HepG2 (cell line): ENCODE results near the gene PLCB2. TPM values are rescaled to one million over a fixed set of nuclear protein-coding genes. Genes with fewer than 3 reads are reported as not detected.

Experiments used
- AGO2 ChIP-seq: fragments of 200-400 bp; formaldehyde crosslinking; optimal IDR thresholded peaks from 2 replicates; pipeline ENCODE3; 2017; ENCODE audit warnings: mild to moderate bottlenecking, low read depth, low read length, moderate library complexity
- CREM ChIP-seq, 2 experiments: sonication (generic) in 1 of 2; formaldehyde crosslinking in 1 of 2; IDR thresholded peaks; 2 replicates each; pipeline versions ENCODE4 v1.4.0 to v1.6.1; 2016 to 2020; ENCODE audit warnings: antibody characterized with exemption in 1 of 2, mild to moderate bottlenecking in 1 of 2, missing genetic modification reagents in 1 of 2
- E2F5 ChIP-seq: sonication (generic); formaldehyde crosslinking; conservative IDR thresholded peaks from 2 replicates; pipeline ENCODE4 v1.4.0; 2020; ENCODE audit warnings: missing genetic modification reagents
- GATAD2A ChIP-seq: IDR thresholded peaks from 2 replicates; pipeline ENCODE4 v1.6.1; 2016
- GTF3A ChIP-seq: sonication (generic); formaldehyde crosslinking; conservative IDR thresholded peaks from 2 replicates; pipeline ENCODE4 v1.4.0; 2020; ENCODE audit warnings: mild to moderate bottlenecking, missing genetic modification reagents
- HNRNPL ChIP-seq: fragments of 200-400 bp; formaldehyde crosslinking; IDR thresholded peaks from 2 replicates; pipeline ENCODE4 v1.6.1; 2017; ENCODE audit warnings: mild to moderate bottlenecking, low read depth, low read length
- KAT7 ChIP-seq: IDR thresholded peaks from 2 replicates; pipeline ENCODE4 v1.6.1; 2018; ENCODE audit warnings: borderline replicate concordance, missing compliant biosample characterization
- KLF16 ChIP-seq, 2 experiments: sonication (generic) in 1 of 2; formaldehyde crosslinking in 1 of 2; IDR thresholded peaks; 2 replicates each; pipeline versions ENCODE4 v1.6.1 to v1.8.0; 2016 to 2023; ENCODE audit warnings: missing genetic modification reagents in 2 of 2, missing compliant biosample characterization in 1 of 2
- MAF1 ChIP-seq: sonication (generic); formaldehyde crosslinking; IDR thresholded peaks from 2 replicates; pipeline ENCODE4 v1.5.0; 2020; ENCODE audit warnings: missing genetic modification reagents, borderline replicate concordance
- MXD1 ChIP-seq: sonication (generic); formaldehyde crosslinking; IDR thresholded peaks from 2 replicates; pipeline ENCODE4 v1.4.0; 2020; ENCODE audit warnings: mild to moderate bottlenecking, missing genetic modification reagents
- POGK ChIP-seq: sonication (generic); formaldehyde crosslinking; conservative IDR thresholded peaks from 2 replicates; pipeline ENCODE4 v1.8.0; 2022; ENCODE audit warnings: mild to moderate bottlenecking, moderate library complexity, missing genetic modification reagents
- RFX1 ChIP-seq: fragments of 450-650 bp; IDR thresholded peaks from 2 replicates; pipeline ENCODE4 v1.6.1; 2017
- SRY ChIP-seq: sonication (generic); formaldehyde crosslinking; IDR thresholded peaks from 2 replicates; pipeline ENCODE4 v1.8.0; 2022; ENCODE audit warnings: mild to moderate bottlenecking, missing genetic modification reagents
- TOE1 ChIP-seq: sonication (generic); formaldehyde crosslinking; IDR thresholded peaks from 2 replicates; pipeline ENCODE4 v1.4.0; 2020; ENCODE audit warnings: mild to moderate bottlenecking, missing genetic modification reagents
- WIZ ChIP-seq: sonication (generic); formaldehyde crosslinking; IDR thresholded peaks from 2 replicates; pipeline ENCODE4 v1.5.1; 2020; ENCODE audit warnings: mild to moderate bottlenecking, missing genetic modification reagents
- ZBTB2 ChIP-seq: sonication (generic); formaldehyde crosslinking; IDR thresholded peaks from 2 replicates; pipeline ENCODE4 v1.8.0; 2022; ENCODE audit warnings: low read depth, missing genetic modification reagents
- ZMAT5 ChIP-seq: sonication (generic); formaldehyde crosslinking; IDR thresholded peaks from 2 replicates; pipeline ENCODE4 v1.5.0; 2020; ENCODE audit warnings: mild to moderate bottlenecking, low read depth, missing genetic modification reagents, borderline replicate concordance
- ZMYM4 ChIP-seq: sonication (generic); formaldehyde crosslinking; IDR thresholded peaks from 2 replicates; pipeline ENCODE4 v1.8.1; 2023; ENCODE audit warnings: mild to moderate bottlenecking, missing genetic modification reagents
- ZNF512 ChIP-seq: sonication (generic); formaldehyde crosslinking; IDR thresholded peaks from 2 replicates; pipeline ENCODE4 v1.4.0; 2020; ENCODE audit warnings: mild to moderate bottlenecking, missing genetic modification reagents
- polyA plus RNA-seq, 8 experiments: library from polyadenylated mRNA; depleted of rRNA in 3 of 8; stranded (reverse) in 7 of 8; unstranded in 1 of 8; fragments of >200 nt; fragmentation: Illumina TruSeq in 4 of 8; extraction: Trizol in 4 of 8; gene quantifications; 2 replicates each; pipeline versions ENCODE4 v1.2.1 to v1.2.3, GENCODE V29; 2011 to 2016; ENCODE audit warnings: low read depth in 4 of 8, missing spikeins in 1 of 8, mixed read lengths in 1 of 8; ENCODE audit not compliant: insufficient read depth in 1 of 8
- total RNA-seq, 5 experiments: library from RNA; depleted of rRNA; stranded (reverse); fragments of >200 nt; fragmentation: Illumina TruSeq; extraction: Trizol; gene quantifications; 2 replicates each; pipeline ENCODE4 v1.2.3, GENCODE V29; 2016; ENCODE audit warnings: low read depth in 1 of 5

The PLCB2 gene
- total and polyA plus RNA-seq, 2 of the 13 experiments (the other 11 are each of a cell fraction or from before 2014, with no cell fraction given) = 0.11 TPM; not detected in 1

GRCh38 chr15:40323239-40323952 is 15.7 kb upstream of the PLCB2 start, which contains the start of gene INAFM2 (continued):
- TF ChIP-seq POGK (CRISPR knock-in tag) = peak; percentile 54
- no peak for TF ChIP-seq AGO2
- TF ChIP-seq GTF3A (CRISPR knock-in tag) = no peak
- TF ChIP-seq KAT7 (CRISPR knock-in tag) = no peak
- TF ChIP-seq MAF1 = 0 out of 2 replicates have a peak, but pooled peaks have one; percentile 39
- no peak for TF ChIP-seq ZNF512
- TF ChIP-seq WIZ (CRISPR knock-in tag) = no peak
- TF ChIP-seq ZMAT5 (CRISPR knock-in tag) = no peak
- peak in 1 of 2 experiments; percentile 62; a peak in 2 of 4 replicates for TF ChIP-seq KLF16 (CRISPR knock-in tag; IDR thresholded peaks at IDR 0.05)
- peak; percentile 27; the same call in 1 of the 2 replicates for TF ChIP-seq TOE1 (CRISPR knock-in tag)
- no peak; the same call in none of the 2 replicates for TF ChIP-seq ZBTB2
- peak; percentile 52; the same call in 1 of the 2 replicates for TF ChIP-seq MXD1 (CRISPR knock-in tag)
- no peak for TF ChIP-seq CREM (IDR thresholded peaks at IDR 0.05)
- no peak for TF ChIP-seq CREM (CRISPR knock-in tag; IDR thresholded peaks at IDR 0.05)
- TF ChIP-seq SRY (CRISPR knock-in tag) = peak; percentile 6; the same call in 1 of the 2 replicates
- peak; percentile 62 for TF ChIP-seq ZMYM4 (CRISPR knock-in tag)
- no peak for TF ChIP-seq E2F5 (CRISPR knock-in tag)
- 0 out of 2 replicates have a peak, but pooled peaks have one; percentile 40 for TF ChIP-seq HNRNPL
- no peak for TF ChIP-seq RFX1
- peak; percentile 31; the same call in 1 of the 2 replicates for TF ChIP-seq GATAD2A (CRISPR knock-in tag)
